HG03097 (cell line): ENCODE data around the gene CORO1C.
"Not testable (repeated sequence)": the region's sequence is repeated elsewhere in the genome, so short reads cannot be mapped to it uniquely, and the experiment has no call there.

Experiments
- ATAC-seq: cut with Tn5 transposase; IDR thresholded peaks from one replicate; pipeline ENCODE4 v1.9.1; 2021; ENCODE audit not compliant: unreplicated experiment, low FRiP score

The CORO1C gene

GRCh38 chr12:108731105-108731865 lies at the start of gene CORO1C:
Gene CORO1C, minus strand, starts transcription at chr12:108731518. Its CDS starts 30,200 bp downstream, at chr12:108701318.
- ATAC-seq = peak; percentile 67

- no peak for ATAC-seq
Observed at GRCh38 chr12:108779998-108780688, 48.8 kb upstream of the CORO1C start.

DNA sequence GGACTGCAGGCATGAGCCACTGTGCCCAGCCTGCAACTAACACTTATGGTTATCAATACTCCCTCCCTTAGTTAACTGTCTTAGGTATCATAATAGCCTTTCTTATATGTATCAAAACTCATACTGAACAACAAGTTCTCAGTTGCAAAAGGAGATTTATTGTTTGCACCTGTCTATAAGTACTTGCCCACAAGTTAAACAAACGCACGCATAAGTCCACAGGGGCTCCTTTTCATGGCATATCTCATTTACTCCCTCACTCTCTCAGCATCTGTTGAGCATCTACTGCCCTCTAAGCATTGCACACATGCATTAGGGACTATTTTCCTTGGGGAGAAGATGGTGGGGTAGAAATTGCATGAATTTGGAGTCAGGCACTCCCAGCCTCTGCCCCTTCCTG lies 46.7 kb upstream of the CORO1C start:
- no peak for ATAC-seq

- no peak for ATAC-seq
Observed at GRCh38 chr12:108777156-108777555, 45.8 kb upstream of the CORO1C start.

- ATAC-seq = no peak
Observed at GRCh38 chr12:108773798-108774788, 42.8 kb upstream of the CORO1C start.

GRCh38 chr12:108772891-108773797 lies 41.8 kb upstream of the CORO1C start:
- no peak for ATAC-seq

DNA sequence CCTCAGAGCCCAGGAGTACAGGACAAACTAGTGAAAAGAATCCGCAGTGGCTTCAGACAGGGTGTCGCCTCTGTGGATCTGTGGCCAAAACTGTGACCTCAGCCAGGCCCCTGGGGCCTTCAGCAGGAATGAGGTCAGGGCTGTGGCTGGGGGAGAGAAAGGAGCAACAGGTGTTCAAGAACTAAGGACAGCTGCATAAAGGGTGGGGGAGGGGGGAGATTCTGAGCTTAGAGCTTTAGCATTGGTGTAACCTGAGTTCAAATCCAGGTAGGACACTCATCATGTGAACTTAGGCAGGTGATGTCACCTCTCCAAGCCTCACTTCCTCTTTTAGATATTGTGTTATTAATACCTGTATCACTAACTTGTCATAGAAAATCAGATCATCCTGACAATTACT lies 40.9 kb upstream of the CORO1C start:
- no peak for ATAC-seq

- ATAC-seq = not testable (repeated sequence)
Observed at GRCh38 chr12:108771835-108772234, 40.5 kb upstream of the CORO1C start.

DNA sequence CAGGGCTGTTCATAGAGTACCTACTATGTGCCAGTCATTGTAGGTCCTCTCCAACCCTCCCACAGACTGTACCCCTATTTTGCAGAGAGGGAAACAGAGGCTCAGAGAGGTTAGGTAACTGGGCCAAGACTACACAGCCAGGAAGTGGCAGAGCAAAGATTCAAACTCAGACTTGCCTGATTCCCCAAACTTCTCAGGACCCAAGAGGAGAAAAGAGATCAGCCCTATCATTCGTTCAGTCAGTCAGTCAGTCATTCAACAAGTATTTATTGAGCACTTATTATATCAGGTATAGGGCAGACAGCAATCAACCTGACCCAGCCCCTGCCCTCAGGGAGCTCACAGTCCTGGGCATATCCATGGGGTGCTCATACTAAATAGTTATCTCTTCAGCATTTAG lies 39.6 kb upstream of the CORO1C start:
- ATAC-seq = no peak

DNA sequence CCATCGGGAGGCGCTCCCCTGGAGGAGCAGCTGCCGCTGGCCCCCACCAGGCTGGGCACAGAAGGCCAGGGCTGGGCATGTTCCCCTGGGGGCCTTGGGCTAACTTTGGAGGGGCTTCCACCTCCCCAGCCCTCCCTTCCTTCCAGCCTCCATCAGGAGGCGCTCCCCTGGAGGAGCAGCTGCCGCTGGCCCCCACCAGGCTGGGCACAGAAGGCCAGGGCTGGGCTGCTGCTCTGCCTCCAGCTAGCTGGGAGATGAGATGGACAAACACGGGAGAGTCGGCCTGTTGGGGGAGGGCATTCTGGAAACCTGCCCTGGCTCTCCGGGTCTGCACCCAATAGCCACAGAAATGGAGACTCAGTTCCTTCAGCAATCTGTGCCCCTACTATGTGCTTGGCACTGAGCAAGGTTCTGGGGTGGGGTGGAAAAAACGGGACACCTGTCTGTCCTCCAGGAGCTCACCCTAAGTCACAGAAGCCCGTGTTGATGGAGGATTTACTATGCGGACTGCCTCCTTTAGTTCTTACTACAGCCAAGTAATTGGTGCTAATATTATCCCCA lies 39.0 kb upstream of the CORO1C start:
- ATAC-seq = no peak

GRCh38 chr12:108768591-108769500 lies 37.5 kb upstream of the CORO1C start:
- ATAC-seq = peak; percentile 56

GRCh38 chr12:108766294-108766693 lies 35.0 kb upstream of the CORO1C start:
- no peak for ATAC-seq

DNA sequence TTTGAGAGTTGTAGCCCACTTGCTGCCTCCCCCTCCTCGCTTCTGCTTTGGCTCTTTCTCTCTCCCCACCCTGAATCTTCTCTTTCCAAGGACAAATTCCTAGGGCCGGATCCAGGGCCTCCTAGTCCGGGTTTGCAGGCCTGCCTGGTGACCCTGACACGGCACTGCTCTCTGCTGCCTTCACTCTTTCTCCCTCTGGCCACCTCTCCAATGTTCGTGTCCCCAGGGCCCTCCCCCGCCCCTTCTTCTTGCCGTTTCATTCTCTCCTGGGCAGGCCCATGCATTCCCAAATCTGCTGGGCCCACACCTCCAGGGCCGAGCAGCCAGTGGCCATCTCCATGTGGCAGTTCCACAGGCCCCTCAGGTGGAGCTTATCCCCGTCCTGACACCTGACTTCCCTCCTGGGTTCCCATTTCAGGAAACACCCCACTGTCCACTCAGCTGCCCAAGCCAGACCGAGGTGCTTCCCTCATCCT lies 34.0 kb upstream of the CORO1C start:
- no peak for ATAC-seq

GRCh38 chr12:108764540-108765288 lies 33.4 kb upstream of the CORO1C start:
- no peak for ATAC-seq

DNA sequence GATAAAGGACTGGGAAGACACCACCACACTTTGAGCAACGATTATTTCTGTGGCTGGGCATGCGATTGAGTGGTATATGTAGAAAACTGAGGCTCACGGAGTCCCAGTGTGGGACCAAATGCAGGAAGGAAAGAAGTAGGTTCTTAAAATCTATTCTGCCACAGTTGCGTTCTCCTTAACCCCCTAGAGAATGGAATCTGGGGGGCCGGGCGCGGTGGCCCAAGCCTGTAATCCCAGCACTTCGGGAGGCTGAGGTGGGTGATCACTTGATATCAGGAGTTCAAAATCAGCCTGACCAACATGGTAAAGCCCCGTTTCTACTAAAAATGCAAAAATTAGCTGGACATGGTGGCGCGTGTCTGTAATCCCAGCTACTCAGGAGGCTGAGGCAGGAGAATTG lies 29.9 kb upstream of the CORO1C start:
- no peak for ATAC-seq

- ATAC-seq = no peak
Observed at GRCh38 chr12:108759924-108760323, 28.6 kb upstream of the CORO1C start.

DNA sequence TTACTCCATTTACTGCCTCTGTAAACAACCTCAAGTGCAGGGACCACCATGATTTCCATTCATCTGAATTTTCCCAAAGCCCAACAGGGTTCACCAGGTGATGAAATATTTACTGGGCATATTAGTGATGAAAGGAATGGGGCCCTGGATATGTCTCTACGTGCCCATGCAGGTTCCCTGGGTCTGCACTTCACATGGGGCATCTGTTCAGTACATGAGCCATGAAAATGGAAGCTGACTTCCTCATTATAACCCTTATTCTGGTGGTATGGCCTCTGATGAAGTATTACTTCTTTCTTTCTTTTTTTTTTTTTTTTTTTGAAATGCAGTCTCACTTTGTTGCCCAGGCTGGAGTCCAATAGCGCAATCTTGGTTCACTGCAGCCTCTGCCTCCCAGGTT lies 26.5 kb upstream of the CORO1C start:
- no peak for ATAC-seq

DNA sequence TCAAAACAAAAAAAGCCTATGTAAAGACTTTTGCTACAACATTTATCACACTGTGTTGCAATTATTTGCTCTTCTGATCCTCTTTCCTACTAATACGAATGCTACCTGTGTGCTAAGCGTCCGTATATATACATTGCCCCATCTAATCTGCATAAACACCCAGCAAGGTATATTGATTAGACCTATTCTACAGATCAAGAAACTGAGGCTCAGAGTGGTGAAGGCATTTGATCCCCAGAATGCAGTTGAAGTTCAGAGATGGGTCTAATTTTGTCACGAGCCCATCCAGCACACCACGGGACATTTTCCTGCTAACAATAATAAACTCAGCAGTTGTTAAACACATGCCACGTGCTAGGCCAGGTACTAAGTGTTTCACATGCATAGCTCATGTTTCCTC lies 25.1 kb upstream of the CORO1C start:
- ATAC-seq = no peak
